ENCODE measurements around the gene PNPLA7.
A peak's percentile ranks its signal among the peaks of the same experiment; 100 is the strongest.

Gene PNPLA7

DNA sequence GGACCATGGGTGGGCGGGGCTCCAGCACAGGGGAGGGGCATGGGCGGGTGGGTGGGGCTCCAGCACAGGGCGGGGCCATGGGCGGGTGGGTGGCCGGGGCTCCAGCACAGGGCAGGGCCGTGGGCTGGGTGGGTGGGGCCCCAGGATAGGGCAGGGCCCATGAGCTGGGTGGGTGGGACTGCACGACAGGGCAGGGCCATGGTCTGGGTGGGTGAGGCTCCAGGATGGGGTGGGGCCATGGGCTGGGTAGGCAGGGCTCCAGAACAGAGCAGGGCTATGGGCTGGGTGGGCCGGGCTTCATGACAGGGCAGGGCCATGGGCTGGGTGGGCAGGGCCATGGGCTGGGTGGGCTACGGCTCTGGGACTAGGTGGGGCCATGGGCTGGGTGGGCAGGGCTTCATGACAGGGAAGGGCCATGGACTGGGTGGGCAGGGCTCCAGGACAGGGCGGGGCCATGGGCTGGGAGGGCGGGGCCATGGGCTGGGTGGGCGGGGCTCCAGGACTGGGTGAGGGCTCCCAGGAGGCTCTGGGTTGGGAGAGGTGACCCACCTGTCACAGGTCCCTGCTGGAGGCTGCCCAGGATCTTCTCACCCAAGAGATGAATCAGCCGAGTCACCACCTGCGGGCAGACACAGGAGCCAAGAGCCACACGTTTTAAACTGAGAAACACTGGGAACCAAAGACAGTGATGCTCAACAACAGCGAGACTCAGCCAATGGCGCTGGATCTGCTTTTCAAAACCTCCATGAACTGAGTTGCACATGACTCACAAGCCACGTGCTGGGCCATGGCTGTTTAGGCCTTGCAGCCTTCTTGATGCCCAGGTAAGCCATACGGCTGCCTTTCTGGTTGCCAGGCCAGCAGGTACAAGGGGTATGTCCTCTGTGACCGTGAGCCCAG lies 57.5 kb downstream of the PNPLA7 start:
- POLR2A ChIA-PET (ENCODE audit: low non-redundant PET): interaction anchor here (0.6 kb wide), 1 partner anchor 33 kb away, joined by 4 read pairs; no protein-coding TSS in a partner anchor
- peak overlapping the region; percentile 33 for H3K27ac ChIP-seq
- CTCF ChIA-PET: interaction anchor here (0.9 kb wide), 1 partner anchor 17 kb away, joined by 3 read pairs; no protein-coding TSS in a partner anchor
- TF ChIP-seq, protein P1, sequence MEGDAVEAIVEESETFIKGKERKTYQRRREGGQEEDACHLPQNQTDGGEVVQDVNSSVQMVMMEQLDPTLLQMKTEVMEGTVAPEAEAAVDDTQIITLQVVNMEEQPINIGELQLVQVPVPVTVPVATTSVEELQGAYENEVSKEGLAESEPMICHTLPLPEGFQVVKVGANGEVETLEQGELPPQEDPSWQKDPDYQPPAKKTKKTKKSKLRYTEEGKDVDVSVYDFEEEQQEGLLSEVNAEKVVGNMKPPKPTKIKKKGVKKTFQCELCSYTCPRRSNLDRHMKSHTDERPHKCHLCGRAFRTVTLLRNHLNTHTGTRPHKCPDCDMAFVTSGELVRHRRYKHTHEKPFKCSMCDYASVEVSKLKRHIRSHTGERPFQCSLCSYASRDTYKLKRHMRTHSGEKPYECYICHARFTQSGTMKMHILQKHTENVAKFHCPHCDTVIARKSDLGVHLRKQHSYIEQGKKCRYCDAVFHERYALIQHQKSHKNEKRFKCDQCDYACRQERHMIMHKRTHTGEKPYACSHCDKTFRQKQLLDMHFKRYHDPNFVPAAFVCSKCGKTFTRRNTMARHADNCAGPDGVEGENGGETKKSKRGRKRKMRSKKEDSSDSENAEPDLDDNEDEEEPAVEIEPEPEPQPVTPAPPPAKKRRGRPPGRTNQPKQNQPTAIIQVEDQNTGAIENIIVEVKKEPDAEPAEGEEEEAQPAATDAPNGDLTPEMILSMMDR (conservative IDR thresholded peaks at IDR 0.05; ENCODE audit: low read depth): no peak
- DNase-seq (ENCODE audit: low spot score): peak; percentile 78

DNA sequence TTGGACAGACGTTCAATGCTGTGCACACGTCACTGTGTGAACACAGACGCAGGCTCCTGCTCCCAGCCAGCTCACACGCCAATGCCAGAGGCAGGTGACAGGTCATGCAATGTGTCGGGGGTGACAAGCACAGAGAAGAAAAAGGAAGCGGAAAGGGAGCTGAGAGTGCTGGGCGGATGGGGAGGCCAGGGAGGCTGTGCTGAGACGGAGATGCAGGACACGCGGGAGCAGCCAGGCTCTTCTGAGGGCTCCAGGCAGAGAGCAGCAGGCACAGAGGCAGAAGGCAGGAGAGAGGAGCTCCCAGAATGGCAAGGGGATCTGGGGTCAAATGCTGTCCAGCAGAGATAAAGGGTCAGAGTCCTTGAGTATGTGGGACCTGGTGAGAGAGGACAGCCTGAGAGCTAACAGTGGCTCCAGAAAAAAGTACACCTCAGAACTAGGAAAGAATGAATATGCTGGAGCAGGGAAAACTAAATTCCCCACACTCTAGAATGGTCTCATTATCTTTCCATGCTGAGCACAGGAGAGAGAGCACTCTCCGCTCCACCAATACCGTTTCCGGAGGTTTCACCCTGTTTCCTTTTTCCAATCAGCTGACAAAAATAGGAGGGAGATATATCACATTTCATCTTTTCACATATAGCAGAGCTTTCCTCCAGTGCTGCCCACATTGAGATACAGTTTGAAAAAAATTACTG lies 58.3 kb downstream of the PNPLA7 start:
- ChIA-PET CTCF (interaction anchor here (0.9 kb wide), 1 partner anchor 18 kb away, joined by 3 read pairs; no protein-coding TSS in a partner anchor), POLR2A (ENCODE audit: low non-redundant PET) (interaction anchor here (0.6 kb wide), 1 partner anchor 32 kb away, joined by 4 read pairs; no protein-coding TSS in a partner anchor)
- DNase-seq (ENCODE audit: low spot score): no peak
- no peak overlapping the region for H3K27ac ChIP-seq
- TF ChIP-seq, protein P1 (conservative IDR thresholded peaks at IDR 0.05; ENCODE audit: low read depth): no peak

DNA sequence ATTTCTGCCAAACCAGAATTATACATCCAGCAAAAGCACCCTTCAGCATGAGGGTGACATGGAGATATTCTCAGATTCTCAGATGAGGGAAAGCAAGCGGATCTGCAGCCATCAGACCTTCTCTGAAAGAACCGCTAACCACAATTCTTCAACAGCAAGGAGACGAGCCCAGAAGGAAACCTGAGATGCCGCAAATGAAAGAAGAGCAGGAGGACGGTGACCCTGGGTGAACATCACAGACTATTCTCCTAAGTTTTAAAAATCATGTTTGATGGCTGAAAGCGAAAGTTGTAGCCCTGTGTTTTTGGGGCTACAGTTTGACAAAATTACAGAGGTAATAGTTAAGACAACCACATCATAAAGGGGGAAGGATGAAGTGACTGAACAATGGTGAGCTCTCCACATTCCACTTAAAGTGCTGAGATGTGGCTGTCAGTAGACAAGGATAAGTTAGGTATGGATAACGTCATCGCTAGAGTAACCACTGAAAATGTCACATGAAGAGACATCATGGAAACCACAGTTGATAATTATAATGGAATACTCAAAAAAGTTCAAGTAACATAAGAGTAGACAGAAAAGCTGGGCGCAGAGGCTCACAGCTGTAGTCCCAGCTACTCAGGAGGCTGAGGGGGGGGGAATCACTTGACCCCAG lies 59.5 kb downstream of the PNPLA7 start:
- H3K27ac ChIP-seq: no peak overlapping the region
- DNase-seq (ENCODE audit: low spot score): no peak
- ChIA-PET POLR2A (ENCODE audit: low non-redundant PET) (no interaction called here), CTCF (interaction anchor here (0.7 kb wide), 1 partner anchor 16 kb away, joined by 3 read pairs; no protein-coding TSS in a partner anchor)
- TF ChIP-seq, protein P1 (conservative IDR thresholded peaks at IDR 0.05; ENCODE audit: low read depth): no peak

DNA sequence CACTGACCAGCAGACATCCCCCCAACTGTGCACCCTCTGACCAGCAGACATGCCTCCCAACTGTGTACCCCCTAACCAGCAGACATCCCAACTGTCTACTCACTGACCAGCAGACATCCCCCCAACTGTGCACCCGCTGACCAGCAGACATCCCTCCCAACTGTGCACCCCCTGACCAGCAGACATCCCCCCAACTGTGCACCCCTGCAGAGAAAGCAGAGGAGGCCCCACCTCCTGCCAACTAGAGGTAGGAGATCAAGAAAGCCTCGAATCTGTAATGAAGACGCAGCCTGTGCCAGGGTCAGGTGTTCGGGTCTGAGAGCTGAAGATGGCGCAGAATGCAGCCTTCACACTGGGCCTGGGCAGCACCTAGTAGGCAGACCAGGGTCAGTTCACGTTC lies 61.3 kb downstream of the PNPLA7 start:
- no peak for DNase-seq (ENCODE audit: low spot score)
- ChIA-PET POLR2A (ENCODE audit: low non-redundant PET) (no interaction called here), CTCF (no interaction called here)
- TF ChIP-seq, protein P1 (conservative IDR thresholded peaks at IDR 0.05; ENCODE audit: low read depth): no peak
- no peak overlapping the region for H3K27ac ChIP-seq

DNA sequence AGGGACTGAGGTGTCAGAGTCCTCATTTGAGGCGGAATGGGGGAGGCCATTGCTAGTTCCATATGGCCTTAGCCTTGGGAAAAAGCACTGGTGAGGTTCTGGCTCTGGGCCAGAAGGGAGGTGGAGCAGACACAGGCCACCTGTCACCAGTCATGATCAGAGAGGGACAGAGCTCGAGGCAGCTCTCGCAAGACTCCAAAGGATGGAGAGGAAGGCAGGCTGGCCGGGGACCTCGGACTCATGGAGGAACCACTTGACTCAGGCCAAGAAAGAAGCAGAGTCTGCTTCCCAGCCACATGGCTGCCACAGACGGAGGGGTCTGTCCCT lies 61.9 kb downstream of the PNPLA7 start:
- TF ChIP-seq, protein P1 (conservative IDR thresholded peaks at IDR 0.05; ENCODE audit: low read depth): no peak
- CTCF ChIA-PET: interaction anchor here (0.8 kb wide), 1 partner anchor 10 kb away, joined by 3 read pairs; no protein-coding TSS in a partner anchor
- no peak for DNase-seq (ENCODE audit: low spot score)
- POLR2A ChIA-PET (ENCODE audit: low non-redundant PET): no interaction called here
- H3K27ac ChIP-seq: no peak overlapping the region

Measured in RWPE1 (cell line).